ENCODE results near the gene WDR49.

GRCh38 chr3:167668651-167669050 is 14.9 kb upstream of the WDR49 start:
- no peak for TF ChIP-seq JUND (IDR thresholded peaks at IDR 0.05)
- TF ChIP-seq POLR2A (IDR thresholded peaks at IDR 0.05; ENCODE audit: borderline replicate concordance, extremely low read depth, insufficient read depth, insufficient read length): no peak
- TF ChIP-seq, protein P1, sequence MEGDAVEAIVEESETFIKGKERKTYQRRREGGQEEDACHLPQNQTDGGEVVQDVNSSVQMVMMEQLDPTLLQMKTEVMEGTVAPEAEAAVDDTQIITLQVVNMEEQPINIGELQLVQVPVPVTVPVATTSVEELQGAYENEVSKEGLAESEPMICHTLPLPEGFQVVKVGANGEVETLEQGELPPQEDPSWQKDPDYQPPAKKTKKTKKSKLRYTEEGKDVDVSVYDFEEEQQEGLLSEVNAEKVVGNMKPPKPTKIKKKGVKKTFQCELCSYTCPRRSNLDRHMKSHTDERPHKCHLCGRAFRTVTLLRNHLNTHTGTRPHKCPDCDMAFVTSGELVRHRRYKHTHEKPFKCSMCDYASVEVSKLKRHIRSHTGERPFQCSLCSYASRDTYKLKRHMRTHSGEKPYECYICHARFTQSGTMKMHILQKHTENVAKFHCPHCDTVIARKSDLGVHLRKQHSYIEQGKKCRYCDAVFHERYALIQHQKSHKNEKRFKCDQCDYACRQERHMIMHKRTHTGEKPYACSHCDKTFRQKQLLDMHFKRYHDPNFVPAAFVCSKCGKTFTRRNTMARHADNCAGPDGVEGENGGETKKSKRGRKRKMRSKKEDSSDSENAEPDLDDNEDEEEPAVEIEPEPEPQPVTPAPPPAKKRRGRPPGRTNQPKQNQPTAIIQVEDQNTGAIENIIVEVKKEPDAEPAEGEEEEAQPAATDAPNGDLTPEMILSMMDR (IDR thresholded peaks at IDR 0.05 in 2 of 3, conservative IDR thresholded peaks at IDR 0.05 in 1 of 3; ENCODE audit: borderline replicate concordance in 1 of 3, insufficient read depth in 1 of 3, low read depth in 2 of 3, low read length in 2 of 3): no peak
- TF ChIP-seq RAD21 (IDR thresholded peaks at IDR 0.05; ENCODE audit: low read depth): no peak
- no peak for TF ChIP-seq EZH2 (IDR thresholded peaks at IDR 0.05)
- TF ChIP-seq YY1 (IDR thresholded peaks at IDR 0.05; ENCODE audit: extremely low read depth, insufficient replicate concordance, low read depth, low read length): no peak
- TF ChIP-seq, protein P2, sequence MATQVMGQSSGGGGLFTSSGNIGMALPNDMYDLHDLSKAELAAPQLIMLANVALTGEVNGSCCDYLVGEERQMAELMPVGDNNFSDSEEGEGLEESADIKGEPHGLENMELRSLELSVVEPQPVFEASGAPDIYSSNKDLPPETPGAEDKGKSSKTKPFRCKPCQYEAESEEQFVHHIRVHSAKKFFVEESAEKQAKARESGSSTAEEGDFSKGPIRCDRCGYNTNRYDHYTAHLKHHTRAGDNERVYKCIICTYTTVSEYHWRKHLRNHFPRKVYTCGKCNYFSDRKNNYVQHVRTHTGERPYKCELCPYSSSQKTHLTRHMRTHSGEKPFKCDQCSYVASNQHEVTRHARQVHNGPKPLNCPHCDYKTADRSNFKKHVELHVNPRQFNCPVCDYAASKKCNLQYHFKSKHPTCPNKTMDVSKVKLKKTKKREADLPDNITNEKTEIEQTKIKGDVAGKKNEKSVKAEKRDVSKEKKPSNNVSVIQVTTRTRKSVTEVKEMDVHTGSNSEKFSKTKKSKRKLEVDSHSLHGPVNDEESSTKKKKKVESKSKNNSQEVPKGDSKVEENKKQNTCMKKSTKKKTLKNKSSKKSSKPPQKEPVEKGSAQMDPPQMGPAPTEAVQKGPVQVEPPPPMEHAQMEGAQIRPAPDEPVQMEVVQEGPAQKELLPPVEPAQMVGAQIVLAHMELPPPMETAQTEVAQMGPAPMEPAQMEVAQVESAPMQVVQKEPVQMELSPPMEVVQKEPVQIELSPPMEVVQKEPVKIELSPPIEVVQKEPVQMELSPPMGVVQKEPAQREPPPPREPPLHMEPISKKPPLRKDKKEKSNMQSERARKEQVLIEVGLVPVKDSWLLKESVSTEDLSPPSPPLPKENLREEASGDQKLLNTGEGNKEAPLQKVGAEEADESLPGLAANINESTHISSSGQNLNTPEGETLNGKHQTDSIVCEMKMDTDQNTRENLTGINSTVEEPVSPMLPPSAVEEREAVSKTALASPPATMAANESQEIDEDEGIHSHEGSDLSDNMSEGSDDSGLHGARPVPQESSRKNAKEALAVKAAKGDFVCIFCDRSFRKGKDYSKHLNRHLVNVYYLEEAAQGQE (IDR thresholded peaks at IDR 0.05; ENCODE audit: low read depth): no peak
- no peak for TF ChIP-seq POLR2AphosphoS5 (IDR thresholded peaks at IDR 0.05; ENCODE audit: low read depth, low read length)
- TF ChIP-seq, protein P3, sequence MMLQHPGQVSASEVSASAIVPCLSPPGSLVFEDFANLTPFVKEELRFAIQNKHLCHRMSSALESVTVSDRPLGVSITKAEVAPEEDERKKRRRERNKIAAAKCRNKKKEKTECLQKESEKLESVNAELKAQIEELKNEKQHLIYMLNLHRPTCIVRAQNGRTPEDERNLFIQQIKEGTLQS (IDR thresholded peaks at IDR 0.05): no peak
- TF ChIP-seq ZNF274 (IDR thresholded peaks at IDR 0.05; ENCODE audit: low read depth, low read length): no peak
- no peak for TF ChIP-seq EZH2phosphoT487 (IDR thresholded peaks at IDR 0.05; ENCODE audit: borderline replicate concordance)
- no peak for TF ChIP-seq ZBTB33 (IDR thresholded peaks at IDR 0.05; ENCODE audit: extremely low read depth, insufficient replicate concordance, low read length)
